Ascending aorta (tissue), 2 donors: ENCODE data around the gene EDN2. TPM values are rescaled to one million over a fixed set of nuclear protein-coding genes. Genes with fewer than 3 reads are reported as not detected.

Source experiments
- DNase-seq, 2 donors: peaks; one replicate each; pipeline ENCODE4 v3.0.0-alpha.2; 2019; ENCODE audit warnings: low spot score in 2 of 2
- H3K27ac ChIP-seq, 2 donors: fragments of 200-600 bp; sonication (generic); one replicate each; pipeline ENCODE4 v1.5.1; 2016 to 2017; ENCODE audit warnings: mild to moderate bottlenecking in 1 of 2
- H3K27me3 ChIP-seq: fragments of 200-600 bp; sonication (generic); one replicate; pipeline ENCODE4 v1.5.1; 2017
- H3K36me3 ChIP-seq, 2 donors: fragments of 200-600 bp; sonication (generic); one replicate each; pipeline ENCODE4 v1.5.1; 2016
- H3K4me1 ChIP-seq, 2 donors: fragments of 200-600 bp; sonication (generic); one replicate each; pipeline ENCODE4 v1.5.1; 2016 to 2017; ENCODE audit warnings: mild to moderate bottlenecking in 1 of 2
- H3K4me3 ChIP-seq, 2 donors: fragments of 200-600 bp; sonication (generic); one replicate each; pipeline ENCODE4 v1.5.1; 2016 to 2017; ENCODE audit warnings: mild to moderate bottlenecking in 1 of 2
- H3K9me3 ChIP-seq, 2 donors: fragments of 200-600 bp; sonication (generic); one replicate each; pipeline ENCODE4 v1.5.1; 2016
- CTCF ChIP-seq, 3 experiments: fragments of 200-600 bp in 2 of 3; fragments of 450-650 bp in 1 of 3; sonication (generic) in 2 of 3; IDR thresholded peaks; one replicate each; pipeline ENCODE4 v1.5.1; 2016 to 2019; ENCODE audit warnings: antibody characterized with exemption in 3 of 3, mild to moderate bottlenecking in 1 of 3, moderate library complexity in 1 of 3
- intact Hi-C: fragments of 100-400 bp; cut with DNase I; formaldehyde crosslinking; loops from one replicate; pipeline ENCODE4 v1.15.1; 2023
- total RNA-seq: library from RNA; depleted of rRNA; stranded (reverse); fragments of >200 nt; gene quantifications from one replicate; pipeline ENCODE4 v1.1.0, GENCODE V29; 2016

EDN2 gene
- total RNA-seq, 1 donor from 2014 or later: not detected

- Histone ChIP-seq H3K4me3 (no peak overlapping the region), H3K4me1 (peaks cover 3 to 7% of the 10 kb centered on the region in 2 donors), H3K36me3 (no peaks in the 10 kb centered on the region), H3K27ac (no peak overlapping the region), H3K9me3 (no peaks in the 10 kb centered on the region), H3K27me3 (no peaks in the 10 kb centered on the region)
- intact Hi-C loops: loop anchor here (10.0 kb wide), 1 partner anchor 515 kb away; no protein-coding TSS in a partner anchor
- no peak for DNase-seq
- no peak for TF ChIP-seq CTCF (IDR thresholded peaks at IDR 0.05)
Measured at GRCh38 chr1:41519667-41520066, 35.2 kb upstream of the EDN2 start.

- no peak for TF ChIP-seq CTCF (IDR thresholded peaks at IDR 0.05)
- H3K4me1 ChIP-seq: peaks cover 3 to 7% of the 10 kb centered on the region in 2 donors
- no peak for DNase-seq
- H3K4me3 ChIP-seq: no peak overlapping the region
- H3K27me3 ChIP-seq: no peaks in the 10 kb centered on the region
- no peaks in the 10 kb centered on the region for H3K9me3 ChIP-seq
- no peaks in the 10 kb centered on the region for H3K36me3 ChIP-seq
- intact Hi-C loops: loop anchor here (10.0 kb wide), 1 partner anchor 516 kb away; no protein-coding TSS in a partner anchor
- no peak overlapping the region for H3K27ac ChIP-seq
Measured at GRCh38 chr1:41518471-41518870, 34.0 kb upstream of the EDN2 start.

GRCh38 chr1:41517062-41517438, 32.6 kb upstream of the EDN2 start:
- intact Hi-C loops: loop anchor here (2.0 to 10.0 kb wide), 3 partner anchors 56 to 518 kb away; no protein-coding TSS in a partner anchor
- H3K9me3 ChIP-seq: no peaks in the 10 kb centered on the region
- H3K4me3 ChIP-seq: peak overlapping the region in 1 of 2 donors; percentile 69
- H3K27ac ChIP-seq: peak overlapping the region in 1 of 2 donors; percentile 40
- H3K36me3 ChIP-seq: no peaks in the 10 kb centered on the region
- no peaks in the 10 kb centered on the region for H3K27me3 ChIP-seq
- peaks cover 3 to 7% of the 10 kb centered on the region in 2 donors for H3K4me1 ChIP-seq
- TF ChIP-seq CTCF (IDR thresholded peaks at IDR 0.05): no peak
- DNase-seq: no peak

- peak overlapping the region; percentile 40 to 69 for H3K4me3 ChIP-seq
- peak; percentile 88 to 96 (median 89) for TF ChIP-seq CTCF (IDR thresholded peaks at IDR 0.05)
- H3K9me3 ChIP-seq: no peaks in the 10 kb centered on the region
- peaks cover 3 to 7% of the 10 kb centered on the region in 2 donors for H3K4me1 ChIP-seq
- intact Hi-C loops: loop anchor here (2.0 to 10.0 kb wide), 3 partner anchors 56 to 518 kb away; no protein-coding TSS in a partner anchor
- H3K27me3 ChIP-seq: no peaks in the 10 kb centered on the region
- H3K27ac ChIP-seq: peak overlapping the region in 1 of 2 donors; percentile 40
- DNase-seq: peak; percentile 55 to 96
- no peaks in the 10 kb centered on the region for H3K36me3 ChIP-seq
Measured at GRCh38 chr1:41516168-41517061, 31.9 kb upstream of the EDN2 start.

- Histone ChIP-seq H3K4me1 (peaks cover 3 to 7% of the 10 kb centered on the region in 2 donors), H3K9me3 (no peaks in the 10 kb centered on the region), H3K4me3 (peak overlapping the region in 1 of 2 donors; percentile 69), H3K27ac (no peak overlapping the region), H3K27me3 (no peaks in the 10 kb centered on the region), H3K36me3 (no peaks in the 10 kb centered on the region)
- intact Hi-C loops: loop anchor here (2.0 to 10.0 kb wide), 3 partner anchors 57 to 519 kb away; no protein-coding TSS in a partner anchor
- no peak for TF ChIP-seq CTCF (IDR thresholded peaks at IDR 0.05)
- no peak for DNase-seq
Measured at GRCh38 chr1:41515778-41516167, 31.3 kb upstream of the EDN2 start.
